Caco-2 (cell line): ENCODE measurements around the gene MEPE. TPM values are rescaled to one million over a fixed set of nuclear protein-coding genes. Genes with fewer than 3 reads are reported as not detected.

Source experiments
- BruUV-seq: library from RNA; stranded (reverse); fragments of 400-500 nt; replicated peaks from 2 replicates; lab custom pipeline; 2021; lab: Mats Ljungman, UMichigan
- CTCF ChIA-PET: fragments of 300-600 bp; sonication (Branson Sonifier 250); formaldehyde crosslinking; loops from one replicate; lab custom pipeline; 2022; ENCODE audit warnings: antibody characterized with exemption; lab: Charles Lee
- POLR2A ChIA-PET: fragments of 300-600 bp; sonication (Branson Sonifier 250); formaldehyde crosslinking; loops from one replicate; lab custom pipeline; 2022; ENCODE audit warnings: antibody characterized with exemption; lab: Charles Lee
- DNase-seq, 2 experiments: peaks; one replicate each; pipeline versions ENCODE4 v3.0.0 to v3.0.0-alpha.2; 2020 to 2022
- H3K27me3 ChIP-seq: replicated peaks from 2 replicates; pipeline ENCODE4 v1.6.0; 2011; ENCODE audit warnings: low read length; ENCODE audit not compliant: control insufficient read depth, insufficient read depth
- H3K36me3 ChIP-seq: 2 replicates; pipeline ENCODE4 v1.5.1; 2011; ENCODE audit warnings: low read length; ENCODE audit not compliant: control insufficient read depth, insufficient read depth
- H3K4me1 ChIP-seq: fragments of 250-450 bp; sonication (Bioruptor Pico); 2 replicates; pipeline ENCODE4 v1.5.1; 2020; ENCODE audit warnings: mild to moderate bottlenecking
- H3K4me3 ChIP-seq: 2 replicates; pipeline ENCODE4 v1.5.1; 2011; ENCODE audit warnings: low read depth, mild to moderate bottlenecking, control low read depth, low read length
- H3K9me3 ChIP-seq: fragments of 250-450 bp; sonication (Bioruptor Pico); 2 replicates; pipeline ENCODE4 v1.5.1; 2020; ENCODE audit warnings: mild to moderate bottlenecking, moderate library complexity
- H3K27ac Mint-ChIP-seq: one replicate; pipeline ENCODE4 v1.8.0; 2022; ENCODE audit warnings: mixed read lengths; ENCODE audit not compliant: unreplicated experiment
- H3K27me3 Mint-ChIP-seq: one replicate; pipeline ENCODE4 v1.8.0; 2022; ENCODE audit warnings: mixed read lengths; ENCODE audit not compliant: insufficient read depth, unreplicated experiment
- H3K36me3 Mint-ChIP-seq: one replicate; pipeline ENCODE4 v1.8.0; 2022; ENCODE audit warnings: mild to moderate bottlenecking, mixed read lengths; ENCODE audit not compliant: insufficient read depth, unreplicated experiment
- H3K4me1 Mint-ChIP-seq: one replicate; pipeline ENCODE4 v1.8.0; 2022; ENCODE audit warnings: low read depth, mixed read lengths; ENCODE audit not compliant: unreplicated experiment
- H3K4me3 Mint-ChIP-seq: one replicate; pipeline ENCODE4 v1.8.0; 2022; ENCODE audit warnings: mild to moderate bottlenecking, moderate library complexity, mixed read lengths; ENCODE audit not compliant: unreplicated experiment
- H3K9me3 Mint-ChIP-seq: one replicate; pipeline ENCODE4 v1.8.0; 2022; ENCODE audit warnings: mixed read lengths; ENCODE audit not compliant: unreplicated experiment
- CTCF ChIP-seq, 2 experiments: fragments of 200-600 bp in 1 of 2; IDR thresholded peaks; 1 replicate in 1 of 2; 2 replicates in 1 of 2; pipeline versions ENCODE4 v1.5.1 to v1.8.0; 2011 to 2022; ENCODE audit warnings: antibody characterized with exemption in 1 of 2, control low read depth in 1 of 2, inconsistent platforms in 1 of 2, low read depth in 1 of 2, low read length in 1 of 2, mild to moderate bottlenecking in 1 of 2, moderate library complexity in 1 of 2; ENCODE audit not compliant: insufficient read depth in 1 of 2, severe bottlenecking in 1 of 2, unreplicated experiment in 1 of 2
- intact Hi-C: fragments of 100-400 bp; cut with micrococcal nuclease; formaldehyde crosslinking; loops from one replicate; pipeline ENCODE4 v1.10.0; 2022; ENCODE audit not compliant: unreplicated experiment
- total RNA-seq: library from RNA; stranded (reverse); gene quantifications from 2 replicates; pipeline ENCODE4 v1.2.3, GENCODE V29; 2022

The MEPE gene
- total RNA-seq, 1 experiment from 2014 or later: not detected

- Histone ChIP-seq H3K27me3 (no peaks in the 10 kb centered on the region), H3K4me1 (peaks cover 12% of the 10 kb centered on the region), H3K36me3 (no peaks in the 10 kb centered on the region), H3K9me3 (no peaks in the 10 kb centered on the region), H3K4me3 (no peak overlapping the region)
- TF ChIP-seq CTCF (IDR thresholded peaks at IDR 0.05; ENCODE audit: insufficient read depth in 1 of 2, low read depth in 1 of 2, low read length in 1 of 2, severe bottlenecking in 1 of 2, unreplicated experiment in 1 of 2): no peak
- DNase-seq: no peak
- no peaks in the 10 kb centered on the region for H3K36me3 Mint-ChIP-seq
- peaks cover 4% of the 10 kb centered on the region for H3K27me3 Mint-ChIP-seq
- H3K27ac Mint-ChIP-seq: no peak overlapping the region
- H3K9me3 Mint-ChIP-seq: no peaks in the 10 kb centered on the region
- H3K4me1 Mint-ChIP-seq: peaks cover 24% of the 10 kb centered on the region
- H3K4me3 Mint-ChIP-seq: no peak overlapping the region
- CTCF ChIA-PET: no interaction called here
- intact Hi-C loops: no loop called here
- no TSS peak for BruUV-seq
- POLR2A ChIA-PET: no interaction called here
These were observed 18.6 kb downstream of the MEPE start for GRCh38 chr4:87851332-87851731.

GRCh38 chr4:87851953-87852352 lies 19.2 kb downstream of the MEPE start:
- no peaks in the 10 kb centered on the region for H3K36me3 ChIP-seq
- H3K9me3 Mint-ChIP-seq: no peaks in the 10 kb centered on the region
- H3K9me3 ChIP-seq: no peaks in the 10 kb centered on the region
- CTCF ChIA-PET: interaction anchor here (1.4 kb wide), 2 partner anchors 122 to 134 kb away, joined by 7 to 43 read pairs; no protein-coding TSS in a partner anchor
- peaks cover under 1% of the 10 kb centered on the region for H3K27me3 Mint-ChIP-seq
- TF ChIP-seq CTCF (IDR thresholded peaks at IDR 0.05; ENCODE audit: insufficient read depth in 1 of 2, low read depth in 1 of 2, low read length in 1 of 2, severe bottlenecking in 1 of 2, unreplicated experiment in 1 of 2): no peak
- no peak overlapping the region for H3K4me3 ChIP-seq
- intact Hi-C loops: no loop called here
- no peak overlapping the region for H3K27ac Mint-ChIP-seq
- H3K27me3 ChIP-seq: no peaks in the 10 kb centered on the region
- peaks cover 24% of the 10 kb centered on the region for H3K4me1 Mint-ChIP-seq
- H3K36me3 Mint-ChIP-seq: no peaks in the 10 kb centered on the region
- BruUV-seq: no TSS peak
- peaks cover 12% of the 10 kb centered on the region for H3K4me1 ChIP-seq
- H3K4me3 Mint-ChIP-seq: no peak overlapping the region
- POLR2A ChIA-PET: no interaction called here
- no peak for DNase-seq

- H3K27ac Mint-ChIP-seq: no peak overlapping the region
These were observed 20.3 kb downstream of the MEPE start for GRCh38 chr4:87853108-87853507.

More at GRCh38 chr4:87853108-87853507, 20.3 kb downstream of the MEPE start:
- Mint-ChIP-seq H3K27me3 (no peaks in the 10 kb centered on the region), H3K4me3 (no peak overlapping the region), H3K9me3 (peaks cover under 1% of the 10 kb centered on the region), H3K36me3 (no peaks in the 10 kb centered on the region), H3K4me1 (peaks cover 24% of the 10 kb centered on the region)
- Histone ChIP-seq H3K4me3 (no peak overlapping the region), H3K36me3 (no peaks in the 10 kb centered on the region), H3K27me3 (no peaks in the 10 kb centered on the region), H3K4me1 (peaks cover 12% of the 10 kb centered on the region), H3K9me3 (no peaks in the 10 kb centered on the region)
- peak in 1 of 2 experiments; percentile 43 for DNase-seq
- TF ChIP-seq CTCF (IDR thresholded peaks at IDR 0.05; ENCODE audit: insufficient read depth in 1 of 2, low read depth in 1 of 2, low read length in 1 of 2, severe bottlenecking in 1 of 2, unreplicated experiment in 1 of 2): peak; percentile 36 to 56
- intact Hi-C loops: loop anchor here (1.0 kb wide), 2 partner anchors 120 to 132 kb away; no protein-coding TSS in a partner anchor
- POLR2A ChIA-PET: interaction anchor here (0.7 kb wide), 1 partner anchor 62 kb away, joined by 4 read pairs; no protein-coding TSS in a partner anchor
- BruUV-seq: no TSS peak
- CTCF ChIA-PET: interaction anchor here (0.6 to 1.4 kb wide), 16 partner anchors 10 to 702 kb away, joined by 3 to 43 read pairs (median 4); no protein-coding TSS in a partner anchor
